ENCODE measurements around the gene BARHL2. TPM values are rescaled to one million over a fixed set of nuclear protein-coding genes. Genes with fewer than 3 reads are reported as not detected.
A peak's percentile ranks its signal among the peaks of the same experiment; 100 is the strongest.

Gene BARHL2
- total and polyA plus RNA-seq, 10 donors = not detected

GRCh38 chr1:90725657-90726424 lies 8.7 kb upstream of the BARHL2 start:
- DNase-seq = no peak
- 6 to 12% (median 7%) methylated on average over 33 to 44 of the region's 44 CpGs for WGBS, 5 donors

GRCh38 chr1:90724926-90725656 lies 8.0 kb upstream of the BARHL2 start:
- H3K27me3 ChIP-seq (replicated peaks in 1 of 7) = peaks cover 14 to 100% (median 98%) of the 10 kb centered on the region in 7 donors
- no peak for DNase-seq
- H3K4me1 ChIP-seq = peaks cover 18 to 78% (median 59%) of the 10 kb centered on the region in 6 donors
- H3K27ac ChIP-seq = no peak overlapping the region
- TF ChIP-seq POLR2A (IDR thresholded peaks at IDR 0.05) (no peak), POLR2AphosphoS5 (IDR thresholded peaks at IDR 0.05) (no peak), CTCF (IDR thresholded peaks at IDR 0.05 in 8 of 11, conservative IDR thresholded peaks at IDR 0.05 in 3 of 11) (no peak)
- intact Hi-C loops (cut with DNase I; ENCODE audit: low total_unique reads) = loop anchor here (10.0 kb wide), 1 partner anchor 120 kb away; no protein-coding TSS in a partner anchor
- no peaks in the 10 kb centered on the region for H3K36me3 ChIP-seq
- 7 to 11% (median 9%) methylated on average over 37 to 52 of the region's 52 CpGs for WGBS, 5 donors
- H3K9me3 ChIP-seq = peaks cover 0 to 45% (median 0%) of the 10 kb centered on the region in 8 donors
- H3K4me3 ChIP-seq = peak overlapping the region in 4 of 8 donors; percentile 2 to 65 (median 28)

More at GRCh38 chr1:90725657-90726424, 8.7 kb upstream of the BARHL2 start:
- Histone ChIP-seq H3K36me3 (no peaks in the 10 kb centered on the region), H3K4me1 (peaks cover 18 to 86% (median 66%) of the 10 kb centered on the region in 6 donors), H3K9me3 (peaks cover 0 to 39% (median 0%) of the 10 kb centered on the region in 8 donors), H3K4me3 (peak overlapping the region in 6 of 8 donors; percentile 2 to 65 (median 24)), H3K27me3 (replicated peaks in 1 of 7) (peaks cover 18 to 100% (median 98%) of the 10 kb centered on the region in 7 donors), H3K27ac (no peak overlapping the region)
- intact Hi-C loops (cut with DNase I; ENCODE audit: low total_unique reads) = loop anchor here (10.0 kb wide), 1 partner anchor 119 kb away; no protein-coding TSS in a partner anchor
- TF ChIP-seq CTCF (IDR thresholded peaks at IDR 0.05 in 8 of 11, conservative IDR thresholded peaks at IDR 0.05 in 3 of 11) (no peak), POLR2AphosphoS5 (IDR thresholded peaks at IDR 0.05) (peak in 1 of 3 donors; percentile 31), POLR2A (IDR thresholded peaks at IDR 0.05) (no peak)

GRCh38 chr1:90724361-90724760 lies 7.3 kb upstream of the BARHL2 start:
- Histone ChIP-seq H3K9me3 (peaks cover 0 to 52% (median 0%) of the 10 kb centered on the region in 8 donors), H3K4me3 (peak overlapping the region in 1 of 8 donors; percentile 65), H3K27me3 (replicated peaks in 1 of 7) (peaks cover 14 to 100% (median 98%) of the 10 kb centered on the region in 7 donors), H3K27ac (no peak overlapping the region), H3K4me1 (peaks cover 11 to 71% (median 55%) of the 10 kb centered on the region in 6 donors), H3K36me3 (no peaks in the 10 kb centered on the region)
- no peak for TF ChIP-seq POLR2A (IDR thresholded peaks at IDR 0.05)
- TF ChIP-seq CTCF (IDR thresholded peaks at IDR 0.05 in 8 of 11, conservative IDR thresholded peaks at IDR 0.05 in 3 of 11) = no peak
- no peak for TF ChIP-seq POLR2AphosphoS5 (IDR thresholded peaks at IDR 0.05)
- 9 to 13% (median 11%) methylated on average over 19 of the region's 19 CpGs for WGBS, 5 donors
- DNase-seq = no peak
- intact Hi-C loops (cut with DNase I; ENCODE audit: low total_unique reads) = loop anchor here (10.0 kb wide), 1 partner anchor 120 kb away; no protein-coding TSS in a partner anchor

All from spleen (tissue), 11 donors.